ENCODE data around the gene ZSCAN31. TPM values are rescaled to one million over a fixed set of nuclear protein-coding genes. Genes with fewer than 3 reads are reported as not detected.
"Not testable (repeated sequence)": the region's sequence is repeated elsewhere in the genome, so short reads cannot be mapped to it uniquely, and the experiment has no call there.

Gene ZSCAN31
- total and polyA plus RNA-seq, 9 of the 15 experiments (the other 6 are each of a cell fraction or from before 2014, with no cell fraction given) = 3.9 to 12.1 (median 7.0) TPM

DNA sequence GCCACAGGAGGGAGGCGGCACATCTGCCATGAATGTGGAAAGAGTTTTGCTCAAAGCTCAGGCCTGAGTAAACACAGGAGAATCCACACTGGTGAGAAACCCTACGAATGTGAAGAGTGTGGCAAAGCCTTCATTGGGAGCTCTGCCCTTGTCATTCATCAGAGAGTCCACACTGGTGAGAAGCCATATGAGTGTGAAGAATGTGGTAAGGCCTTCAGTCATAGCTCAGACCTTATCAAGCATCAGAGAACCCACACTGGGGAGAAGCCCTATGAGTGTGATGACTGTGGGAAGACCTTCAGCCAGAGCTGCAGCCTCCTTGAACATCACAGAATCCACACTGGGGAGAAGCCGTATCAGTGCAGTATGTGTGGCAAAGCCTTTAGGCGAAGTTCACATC is 29.6 kb upstream of the ZSCAN31 start:
- H3K79me2 ChIP-seq (ENCODE audit: control insufficient read depth, insufficient read depth, low read length); H3K9me1 ChIP-seq (ENCODE audit: control insufficient read depth, insufficient read depth, low read length); H3K4me2 ChIP-seq (ENCODE audit: insufficient read depth, low read length); H3K4me1 ChIP-seq (replicated peaks in 1 of 2; ENCODE audit: control insufficient read depth in 2 of 2, insufficient read depth in 2 of 2, low read length in 2 of 2); ATAC-seq; FAIRE-seq; intact Hi-C loops (cut with micrococcal nuclease); H3K27ac ChIP-seq (ENCODE audit: extremely low read depth, low read depth, low read length); H3K9ac ChIP-seq (ENCODE audit: insufficient read depth in 1 of 2, low read depth in 2 of 2, low read length in 2 of 2); DNase-seq (ENCODE audit: extremely low read depth in 1 of 4, low spot score in 3 of 4); H3K27me3 ChIP-seq (ENCODE audit: control insufficient read depth in 2 of 2, insufficient read depth in 2 of 2, low read length in 2 of 2); CTCF ChIA-PET (ENCODE audit: low intra/inter-chr PET ratio); H3K9me3 ChIP-seq (replicated peaks; ENCODE audit: control insufficient read depth, insufficient read depth, low read depth, low read length); H3K4me3 ChIP-seq; H2AFZ ChIP-seq (ENCODE audit: low read depth, low read length); H4K20me1 ChIP-seq (replicated peaks; ENCODE audit: control insufficient read depth, insufficient read depth, low read length): not testable (repeated sequence)
- WGBS (ENCODE audit: insufficient coverage, low coverage, missing lambda C conversion rate) = 79% methylated on average over 4 of the region's 4 CpGs
- in situ Hi-C loops (cut with MboI) = loop anchor here (10.0 kb wide), 1 partner anchor 451 kb away; the partner anchor contains the start of gene OR2B2
- POLR2A ChIA-PET = interaction anchor here (0.7 to 1.4 kb wide), 2 partner anchors 9 to 13 kb away, joined by 3 read pairs; no protein-coding TSS in a partner anchor
- H3K36me3 ChIP-seq (ENCODE audit: control insufficient read depth, insufficient read depth, low read length) = peaks cover 59% of the 10 kb centered on the region
- BruUV-seq (replicated peaks) = TSS peak; percentile 22

DNA sequence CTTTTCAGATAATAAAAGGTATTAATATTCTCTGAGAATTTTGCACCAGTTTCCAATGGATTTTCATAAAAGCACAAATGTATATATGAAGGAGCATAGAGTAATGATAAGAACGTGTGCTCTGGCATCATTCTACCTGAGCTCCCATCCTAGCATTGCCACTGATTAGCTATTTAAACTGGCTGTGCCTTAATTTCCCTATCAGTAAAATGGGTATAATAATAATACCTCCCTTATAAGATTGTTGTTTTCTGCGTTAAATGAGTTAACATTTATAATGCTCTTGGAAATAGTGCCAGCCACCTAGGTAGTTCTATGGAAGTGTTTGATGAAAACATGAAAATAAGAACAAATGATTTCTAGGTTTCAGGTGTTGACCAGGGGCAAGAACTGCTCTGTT is 25.0 kb upstream of the ZSCAN31 start:
- TF ChIP-seq ADNP (tag; IDR thresholded peaks at IDR 0.05) = 0 out of 2 replicates have a peak, but pooled peaks have one; percentile 18
- TF ChIP-seq, protein P1, sequence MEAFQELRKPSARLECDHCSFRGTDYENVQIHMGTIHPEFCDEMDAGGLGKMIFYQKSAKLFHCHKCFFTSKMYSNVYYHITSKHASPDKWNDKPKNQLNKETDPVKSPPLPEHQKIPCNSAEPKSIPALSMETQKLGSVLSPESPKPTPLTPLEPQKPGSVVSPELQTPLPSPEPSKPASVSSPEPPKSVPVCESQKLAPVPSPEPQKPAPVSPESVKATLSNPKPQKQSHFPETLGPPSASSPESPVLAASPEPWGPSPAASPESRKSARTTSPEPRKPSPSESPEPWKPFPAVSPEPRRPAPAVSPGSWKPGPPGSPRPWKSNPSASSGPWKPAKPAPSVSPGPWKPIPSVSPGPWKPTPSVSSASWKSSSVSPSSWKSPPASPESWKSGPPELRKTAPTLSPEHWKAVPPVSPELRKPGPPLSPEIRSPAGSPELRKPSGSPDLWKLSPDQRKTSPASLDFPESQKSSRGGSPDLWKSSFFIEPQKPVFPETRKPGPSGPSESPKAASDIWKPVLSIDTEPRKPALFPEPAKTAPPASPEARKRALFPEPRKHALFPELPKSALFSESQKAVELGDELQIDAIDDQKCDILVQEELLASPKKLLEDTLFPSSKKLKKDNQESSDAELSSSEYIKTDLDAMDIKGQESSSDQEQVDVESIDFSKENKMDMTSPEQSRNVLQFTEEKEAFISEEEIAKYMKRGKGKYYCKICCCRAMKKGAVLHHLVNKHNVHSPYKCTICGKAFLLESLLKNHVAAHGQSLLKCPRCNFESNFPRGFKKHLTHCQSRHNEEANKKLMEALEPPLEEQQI (IDR thresholded peaks at IDR 0.05) = no peak
- TF ChIP-seq RBM25 (IDR thresholded peaks at IDR 0.05; ENCODE audit: low read depth, low read length, severe bottlenecking) = peak; percentile 63
- 0 out of 2 replicates have a peak, but pooled peaks have one; percentile 27 for TF ChIP-seq BCOR (IDR thresholded peaks at IDR 0.05)
- ATAC-seq = no peak
- peaks cover 19% of the 10 kb centered on the region; the same call in 2 of the 3 replicates for H3K79me2 ChIP-seq (ENCODE audit: control insufficient read depth, insufficient read depth, low read length)
- no peak overlapping the region for H3K27ac ChIP-seq (ENCODE audit: extremely low read depth, low read depth, low read length)
- H3K36me3 ChIP-seq (ENCODE audit: control insufficient read depth, insufficient read depth, low read length) = peaks cover 56% of the 10 kb centered on the region
- no peak for FAIRE-seq
- intact Hi-C loops (cut with micrococcal nuclease) (no loop called here), in situ Hi-C loops (cut with MboI) (loop anchor here (10.0 kb wide), 1 partner anchor 446 kb away; the partner anchor contains the start of gene OR2B2)
- H3K4me3 ChIP-seq = no peak overlapping the region
- H4K20me1 ChIP-seq (replicated peaks; ENCODE audit: control insufficient read depth, insufficient read depth, low read length) = no peaks in the 10 kb centered on the region
- H3K9me3 ChIP-seq (replicated peaks; ENCODE audit: control insufficient read depth, insufficient read depth, low read depth, low read length) = no peaks in the 10 kb centered on the region; the same call in 1 of the 2 replicates
- no peak overlapping the region for H3K9ac ChIP-seq (ENCODE audit: insufficient read depth in 1 of 2, low read depth in 2 of 2, low read length in 2 of 2)
- BruUV-seq (replicated peaks) = no TSS peak
- H2AFZ ChIP-seq (ENCODE audit: low read depth, low read length) = no peak overlapping the region
- peaks cover 12 to 13% of the 10 kb centered on the region in 2 experiments for H3K4me1 ChIP-seq (replicated peaks in 1 of 2; ENCODE audit: control insufficient read depth in 2 of 2, insufficient read depth in 2 of 2, low read length in 2 of 2)
- no peaks in the 10 kb centered on the region for H3K9me1 ChIP-seq (ENCODE audit: control insufficient read depth, insufficient read depth, low read length)
- ChIA-PET CTCF (ENCODE audit: low intra/inter-chr PET ratio) (no interaction called here), POLR2A (interaction anchor here (0.6 kb wide), 2 partner anchors 152 to 169 kb away, joined by 3 to 4 read pairs; no protein-coding TSS in a partner anchor)
- WGBS (ENCODE audit: insufficient coverage, low coverage, missing lambda C conversion rate) = 73% methylated on average over 2 of the region's 2 CpGs
- DNase-seq (ENCODE audit: extremely low read depth in 1 of 4, low spot score in 3 of 4) = no peak
- H3K4me2 ChIP-seq (ENCODE audit: insufficient read depth, low read length) = no peak overlapping the region
- no peaks in the 10 kb centered on the region for H3K27me3 ChIP-seq (ENCODE audit: control insufficient read depth in 2 of 2, insufficient read depth in 2 of 2, low read length in 2 of 2)

All from K562 (cell line).